PC-3 (cell line): ENCODE results near the gene LMO2.

ENCODE experiments used
- EZH2 ChIP-seq: fragments of 300-600 bp; sonication (generic); IDR thresholded peaks from one replicate; pipeline ENCODE4 v1.6.1; 2017; ENCODE audit warnings: antibody characterized with exemption, mild to moderate bottlenecking, low read length; ENCODE audit not compliant: unreplicated experiment
- TF ChIP-seq, protein P1 (sequence below): fragments of 300-600 bp; sonication (generic); conservative IDR thresholded peaks from 2 replicates; pipeline ENCODE4 v1.5.1; 2017; ENCODE audit warnings: antibody characterized with exemption, low read depth, mild to moderate bottlenecking, low read length

GRCh38 chr11:33935005-33935404 is 43.1 kb upstream of the LMO2 start:
- TF ChIP-seq, protein P1, sequence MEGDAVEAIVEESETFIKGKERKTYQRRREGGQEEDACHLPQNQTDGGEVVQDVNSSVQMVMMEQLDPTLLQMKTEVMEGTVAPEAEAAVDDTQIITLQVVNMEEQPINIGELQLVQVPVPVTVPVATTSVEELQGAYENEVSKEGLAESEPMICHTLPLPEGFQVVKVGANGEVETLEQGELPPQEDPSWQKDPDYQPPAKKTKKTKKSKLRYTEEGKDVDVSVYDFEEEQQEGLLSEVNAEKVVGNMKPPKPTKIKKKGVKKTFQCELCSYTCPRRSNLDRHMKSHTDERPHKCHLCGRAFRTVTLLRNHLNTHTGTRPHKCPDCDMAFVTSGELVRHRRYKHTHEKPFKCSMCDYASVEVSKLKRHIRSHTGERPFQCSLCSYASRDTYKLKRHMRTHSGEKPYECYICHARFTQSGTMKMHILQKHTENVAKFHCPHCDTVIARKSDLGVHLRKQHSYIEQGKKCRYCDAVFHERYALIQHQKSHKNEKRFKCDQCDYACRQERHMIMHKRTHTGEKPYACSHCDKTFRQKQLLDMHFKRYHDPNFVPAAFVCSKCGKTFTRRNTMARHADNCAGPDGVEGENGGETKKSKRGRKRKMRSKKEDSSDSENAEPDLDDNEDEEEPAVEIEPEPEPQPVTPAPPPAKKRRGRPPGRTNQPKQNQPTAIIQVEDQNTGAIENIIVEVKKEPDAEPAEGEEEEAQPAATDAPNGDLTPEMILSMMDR = no peak
- TF ChIP-seq EZH2 = no peak
